Lower lobe of right lung (tissue), 2 donors: ENCODE data around the gene DNAI7. TPM values are rescaled to one million over a fixed set of nuclear protein-coding genes. Genes with fewer than 3 reads are reported as not detected.

Experiments used
- ATAC-seq, 2 donors: fragments of 200-7000 bp; cut with Tn5 transposase; one replicate each; pipeline ENCODE4 v1.9.1; 2020 to 2022; ENCODE audit warnings: mild to moderate bottlenecking in 2 of 2, moderate library complexity in 2 of 2
- DNase-seq: peaks from one replicate; pipeline ENCODE4 v3.0.0-alpha.2; 2020
- H3K27ac ChIP-seq: fragments of 200-600 bp; one replicate; pipeline ENCODE4 v1.8.0; 2022
- H3K27me3 ChIP-seq: fragments of 200-600 bp; one replicate; pipeline ENCODE4 v1.8.0; 2022; ENCODE audit warnings: low read depth
- H3K36me3 ChIP-seq: fragments of 200-600 bp; one replicate; pipeline ENCODE4 v1.8.0; 2022; ENCODE audit warnings: mild to moderate bottlenecking
- H3K4me1 ChIP-seq: fragments of 200-600 bp; one replicate; pipeline ENCODE4 v1.8.0; 2022
- H3K4me3 ChIP-seq: fragments of 200-600 bp; one replicate; pipeline ENCODE4 v1.8.0; 2022; ENCODE audit warnings: mild to moderate bottlenecking
- H3K9me3 ChIP-seq: fragments of 200-600 bp; one replicate; pipeline ENCODE4 v1.8.0; 2022
- CTCF ChIP-seq: fragments of 200-600 bp; IDR thresholded peaks from one replicate; pipeline ENCODE4 v1.8.0; 2022; ENCODE audit warnings: antibody characterized with exemption, mild to moderate bottlenecking
- intact Hi-C: fragments of 100-400 bp; cut with DNase I; formaldehyde crosslinking; loops from one replicate; pipeline ENCODE4 v1.11.0; 2022
- total RNA-seq: library from RNA; stranded (reverse); fragmentation: NEBNext Ultra II Directional; extraction: Animal tissue kit (Norgen Biotek cat#: 25700); gene quantifications from one replicate; pipeline ENCODE4 v1.2.1, GENCODE V29; 2021
- donor health status: DM: no; HTN: yes; CAD: no; lungs with severe emphysema.

DNAI7 gene
- total RNA-seq, 1 donor from 2014 or later = 6.7 TPM

DNA sequence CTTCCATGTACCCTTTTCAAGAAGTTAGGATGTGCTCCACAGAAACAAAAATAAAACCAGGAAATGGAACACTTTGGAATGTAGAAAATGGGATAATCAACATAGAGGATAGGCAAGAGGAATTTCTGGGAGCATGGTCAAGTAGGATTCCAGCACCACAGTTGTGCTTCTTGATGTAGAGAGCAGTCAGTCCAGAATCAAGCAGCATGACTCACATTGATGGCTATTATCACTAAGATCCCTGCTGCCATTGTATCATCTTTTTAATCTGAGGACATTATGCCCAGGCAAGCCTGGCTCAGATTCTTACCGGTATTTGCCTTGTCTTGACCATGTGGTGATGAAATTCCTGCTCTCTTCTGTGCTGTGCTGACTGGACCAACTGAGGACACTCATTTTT lies 5.7 kb upstream of the DNAI7 start:
- DNase-seq (no peak), ATAC-seq (peak in 1 of 2 donors; percentile 15)
- no peak for TF ChIP-seq CTCF
- Histone ChIP-seq H3K4me3 (no peak overlapping the region), H3K27ac (no peak overlapping the region), H3K9me3 (no peaks in the 10 kb centered on the region), H3K36me3 (peaks cover 23% of the 10 kb centered on the region), H3K4me1 (peaks cover 8% of the 10 kb centered on the region), H3K27me3 (no peaks in the 10 kb centered on the region)
- intact Hi-C loops = no loop called here

DNA sequence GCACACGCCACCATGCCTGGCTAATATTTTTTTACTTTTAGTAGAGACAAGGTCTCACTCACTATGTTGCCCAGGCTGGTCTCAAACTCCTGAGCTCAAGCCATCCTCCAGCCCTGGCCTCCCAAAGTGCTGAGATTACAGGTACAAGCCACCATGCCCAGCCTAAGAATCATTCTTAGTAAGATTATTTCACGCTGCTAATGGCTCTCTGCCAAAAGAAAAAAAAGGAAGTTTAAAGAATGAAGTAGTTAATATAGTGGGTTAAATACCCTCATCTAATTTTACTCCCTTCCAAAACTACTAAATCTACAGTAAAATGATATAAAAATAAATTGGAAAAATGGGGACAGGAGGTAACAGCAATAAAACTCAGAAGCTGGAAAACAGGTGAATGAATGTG lies 2.6 kb upstream of the DNAI7 start:
- Histone ChIP-seq H3K9me3 (no peaks in the 10 kb centered on the region), H3K4me1 (peaks cover 18% of the 10 kb centered on the region), H3K27ac (no peak overlapping the region), H3K27me3 (no peaks in the 10 kb centered on the region), H3K4me3 (no peak overlapping the region), H3K36me3 (no peaks in the 10 kb centered on the region)
- ATAC-seq (no peak), DNase-seq (no peak)
- intact Hi-C loops = no loop called here
- no peak for TF ChIP-seq CTCF

DNA sequence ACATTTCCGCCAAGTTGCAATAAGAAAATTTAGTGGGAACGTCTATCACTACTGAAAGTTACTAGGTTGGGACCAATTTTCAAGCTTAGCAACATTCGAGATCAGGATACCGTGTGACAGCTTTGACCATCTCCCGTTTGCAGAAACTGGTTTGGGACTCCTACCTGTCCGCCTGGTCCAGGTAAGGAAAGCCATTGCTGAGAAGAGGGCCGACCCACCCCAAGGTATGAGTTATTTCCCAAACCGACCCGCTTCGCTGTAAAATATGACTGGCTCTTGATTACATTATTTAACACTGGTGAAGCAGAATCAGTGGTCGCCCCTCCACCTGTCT lies 271 bp downstream of the DNAI7 start:
- TF ChIP-seq CTCF = no peak
- Histone ChIP-seq H3K27me3 (no peaks in the 10 kb centered on the region), H3K27ac (peak overlapping the region; percentile 94), H3K9me3 (no peaks in the 10 kb centered on the region), H3K36me3 (no peaks in the 10 kb centered on the region), H3K4me3 (peak overlapping the region; percentile 75), H3K4me1 (peaks cover 18% of the 10 kb centered on the region)
- DNase-seq (no peak), ATAC-seq (peak in 1 of 2 donors; percentile 57)
- intact Hi-C loops = no loop called here

DNA sequence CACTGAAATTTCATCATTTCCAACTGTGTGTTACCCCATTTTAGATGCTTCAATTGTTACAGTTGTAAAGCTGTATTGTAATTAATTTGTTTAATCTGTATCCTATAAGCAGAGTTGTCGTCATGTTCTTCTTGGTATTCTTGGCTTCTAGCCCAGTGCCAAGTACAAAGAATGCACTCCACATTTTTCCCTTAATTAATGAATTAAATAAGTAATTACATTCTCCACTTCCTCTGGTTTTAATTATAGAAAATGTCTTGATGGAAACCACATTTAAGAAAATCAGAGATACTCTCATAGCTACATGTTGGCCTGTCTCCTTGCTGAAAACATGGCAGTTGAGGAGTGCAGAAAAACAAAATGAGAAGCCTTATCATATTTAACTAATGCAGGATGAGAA lies 746 bp downstream of the DNAI7 start:
- Histone ChIP-seq H3K9me3 (no peaks in the 10 kb centered on the region), H3K36me3 (no peaks in the 10 kb centered on the region), H3K27me3 (no peaks in the 10 kb centered on the region), H3K27ac (peak overlapping the region; percentile 94), H3K4me1 (peaks cover 18% of the 10 kb centered on the region), H3K4me3 (peak overlapping the region; percentile 75)
- DNase-seq (no peak), ATAC-seq (no peak)
- intact Hi-C loops = no loop called here
- TF ChIP-seq CTCF = no peak

DNA sequence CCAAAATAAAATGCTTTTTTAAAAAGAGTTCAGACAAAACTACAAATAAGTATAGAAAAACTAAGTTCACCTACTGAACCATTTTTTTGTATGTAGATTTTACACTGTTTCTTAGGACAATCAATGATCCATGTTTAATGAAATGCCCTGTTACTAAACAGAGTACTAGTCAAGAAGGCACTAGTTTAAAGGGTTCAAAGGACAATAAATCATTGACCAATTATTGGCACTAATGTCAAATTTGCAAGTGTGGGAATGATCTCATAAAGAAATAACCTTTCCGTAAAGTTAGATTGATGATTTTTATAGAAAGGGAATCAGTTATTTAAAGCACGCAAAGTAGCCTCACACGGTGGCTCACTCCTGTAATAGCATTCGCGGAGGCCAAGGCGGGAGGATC lies 4.2 kb downstream of the DNAI7 start:
- Histone ChIP-seq H3K36me3 (no peaks in the 10 kb centered on the region), H3K4me3 (no peak overlapping the region), H3K4me1 (peaks cover 10% of the 10 kb centered on the region), H3K27me3 (no peaks in the 10 kb centered on the region), H3K9me3 (no peaks in the 10 kb centered on the region), H3K27ac (no peak overlapping the region)
- no peak for TF ChIP-seq CTCF
- intact Hi-C loops = no loop called here
- ATAC-seq = no peak
- DNase-seq = no peak

- no peak for ATAC-seq
- H3K36me3 ChIP-seq = no peaks in the 10 kb centered on the region
- H3K27me3 ChIP-seq = no peaks in the 10 kb centered on the region
- TF ChIP-seq CTCF = no peak
- H3K4me3 ChIP-seq = no peak overlapping the region
- intact Hi-C loops = no loop called here
- DNase-seq = no peak
- H3K4me1 ChIP-seq = peaks cover 9% of the 10 kb centered on the region
- H3K9me3 ChIP-seq = no peaks in the 10 kb centered on the region
- H3K27ac ChIP-seq = no peak overlapping the region
These were observed 5.3 kb downstream of the DNAI7 start for GRCh38 chr12:25189656-25190055.
